ENCODE measurements around the gene GRK3. TPM values are rescaled to one million over a fixed set of nuclear protein-coding genes. Genes with fewer than 3 reads are reported as not detected.

The GRK3 gene
- total RNA-seq, 1 donor from 2014 or later: 26.0 TPM

- H3K36me3 Mint-ChIP-seq (ENCODE audit: insufficient read depth): peaks cover 9% of the 10 kb centered on the region
- DNase-seq (ENCODE audit: low spot score, unreplicated experiment): no peak
- H3K27me3 Mint-ChIP-seq: no peaks in the 10 kb centered on the region
- no peaks in the 10 kb centered on the region for H3K9me3 Mint-ChIP-seq (ENCODE audit: low read depth)
- no peak overlapping the region for H3K4me3 Mint-ChIP-seq (ENCODE audit: low read depth)
- no peaks in the 10 kb centered on the region for H3K4me1 Mint-ChIP-seq (ENCODE audit: low read depth)
- TF ChIP-seq CTCF (IDR thresholded peaks at IDR 0.05; ENCODE audit: unreplicated experiment): no peak
- H3K27ac Mint-ChIP-seq: no peak overlapping the region
These were observed 115.6 kb downstream of the GRK3 start for GRCh38 chr22:25680051-25680450.

GRCh38 chr22:25680956-25681355 is 116.5 kb downstream of the GRK3 start:
- H3K4me3 Mint-ChIP-seq (ENCODE audit: low read depth): no peak overlapping the region
- no peak for DNase-seq (ENCODE audit: low spot score, unreplicated experiment)
- peaks cover 9% of the 10 kb centered on the region for H3K36me3 Mint-ChIP-seq (ENCODE audit: insufficient read depth)
- no peaks in the 10 kb centered on the region for H3K27me3 Mint-ChIP-seq
- no peak for TF ChIP-seq CTCF (IDR thresholded peaks at IDR 0.05; ENCODE audit: unreplicated experiment)
- no peaks in the 10 kb centered on the region for H3K4me1 Mint-ChIP-seq (ENCODE audit: low read depth)
- no peaks in the 10 kb centered on the region for H3K9me3 Mint-ChIP-seq (ENCODE audit: low read depth)
- no peak overlapping the region for H3K27ac Mint-ChIP-seq

DNA sequence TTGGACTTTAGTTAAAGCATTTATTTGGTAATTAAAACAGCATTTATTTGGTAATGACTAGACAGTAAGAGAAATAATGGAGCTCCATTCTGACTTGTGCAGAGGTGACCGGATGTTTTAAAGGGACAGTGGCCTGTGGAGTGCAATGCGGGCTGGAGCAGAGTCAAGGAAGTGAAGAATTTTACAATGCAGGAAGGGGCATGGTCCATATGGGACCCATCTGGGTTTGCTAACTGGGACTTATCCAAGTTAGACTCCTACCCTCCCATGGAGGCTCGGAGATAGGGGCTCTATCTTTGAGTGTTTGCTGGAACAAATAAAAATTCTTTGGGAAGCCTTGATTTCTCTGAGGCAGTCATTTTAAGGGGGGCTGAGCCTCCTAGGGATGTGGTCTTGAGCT is 117.6 kb downstream of the GRK3 start:
- Mint-ChIP-seq H3K27ac (no peak overlapping the region), H3K4me3 (ENCODE audit: low read depth) (no peak overlapping the region), H3K27me3 (no peaks in the 10 kb centered on the region), H3K9me3 (ENCODE audit: low read depth) (no peaks in the 10 kb centered on the region), H3K36me3 (ENCODE audit: insufficient read depth) (peaks cover 11% of the 10 kb centered on the region), H3K4me1 (ENCODE audit: low read depth) (no peaks in the 10 kb centered on the region)
- TF ChIP-seq CTCF (IDR thresholded peaks at IDR 0.05; ENCODE audit: unreplicated experiment): no peak
- DNase-seq (ENCODE audit: low spot score, unreplicated experiment): no peak

- Mint-ChIP-seq H3K4me1 (ENCODE audit: low read depth) (no peaks in the 10 kb centered on the region), H3K36me3 (ENCODE audit: insufficient read depth) (peaks cover 12% of the 10 kb centered on the region), H3K9me3 (ENCODE audit: low read depth) (no peaks in the 10 kb centered on the region), H3K27ac (no peak overlapping the region), H3K27me3 (no peaks in the 10 kb centered on the region), H3K4me3 (ENCODE audit: low read depth) (no peak overlapping the region)
- TF ChIP-seq CTCF (IDR thresholded peaks at IDR 0.05; ENCODE audit: unreplicated experiment): no peak
- no peak for DNase-seq (ENCODE audit: low spot score, unreplicated experiment)
These were observed 124.2 kb downstream of the GRK3 start for GRCh38 chr22:25688627-25689026.

DNA sequence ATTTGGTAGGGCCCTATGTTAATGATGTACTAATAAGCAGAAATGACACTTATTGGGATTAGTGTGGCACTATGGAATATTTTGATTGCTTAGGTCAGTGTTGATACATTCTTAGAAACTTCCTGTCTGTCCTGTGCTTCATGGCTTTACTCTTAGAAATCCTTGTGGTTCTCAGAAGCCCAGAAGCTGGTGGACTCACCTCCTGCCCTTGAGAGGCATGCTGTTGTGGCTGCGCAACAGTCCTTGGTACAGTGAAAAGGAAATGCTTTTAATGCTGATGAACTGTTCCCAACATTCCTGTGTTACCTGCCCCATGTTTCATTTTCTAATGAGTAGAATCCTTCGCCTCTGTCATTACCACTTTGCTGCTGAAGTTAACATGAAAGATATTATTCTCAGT is 125.2 kb downstream of the GRK3 start:
- DNase-seq (ENCODE audit: low spot score, unreplicated experiment): no peak
- H3K27me3 Mint-ChIP-seq: no peaks in the 10 kb centered on the region
- H3K4me1 Mint-ChIP-seq (ENCODE audit: low read depth): no peaks in the 10 kb centered on the region
- H3K4me3 Mint-ChIP-seq (ENCODE audit: low read depth): no peak overlapping the region
- no peak for TF ChIP-seq CTCF (IDR thresholded peaks at IDR 0.05; ENCODE audit: unreplicated experiment)
- H3K9me3 Mint-ChIP-seq (ENCODE audit: low read depth): no peaks in the 10 kb centered on the region
- peaks cover 8% of the 10 kb centered on the region for H3K36me3 Mint-ChIP-seq (ENCODE audit: insufficient read depth)
- no peak overlapping the region for H3K27ac Mint-ChIP-seq

Measured in progenitor cell of endocrine pancreas (in vitro differentiated cells).